Left ventricle myocardium inferior (tissue), 1 donor: ENCODE results near the gene RYK. TPM values are rescaled to one million over a fixed set of nuclear protein-coding genes. Genes with fewer than 3 reads are reported as not detected.

Source experiments
- DNase-seq: peaks from one replicate; pipeline ENCODE4 v3.0.0-alpha.2; 2020
- H3K27ac ChIP-seq: fragments of 200-600 bp; replicated peaks from 2 replicates; pipeline ENCODE4 v1.8.0; 2021
- H3K27me3 ChIP-seq: fragments of 200-600 bp; 2 replicates; pipeline ENCODE4 v1.8.0; 2021; ENCODE audit warnings: low read depth
- H3K36me3 ChIP-seq: fragments of 200-600 bp; 2 replicates; pipeline ENCODE4 v1.8.0; 2021
- H3K4me1 ChIP-seq: fragments of 200-600 bp; 2 replicates; pipeline ENCODE4 v1.8.0; 2021
- H3K4me3 ChIP-seq: fragments of 200-600 bp; 2 replicates; pipeline ENCODE4 v1.8.0; 2021; ENCODE audit warnings: mild to moderate bottlenecking, moderate library complexity
- H3K9me3 ChIP-seq: fragments of 200-600 bp; replicated peaks from 2 replicates; pipeline ENCODE4 v1.8.0; 2021
- intact Hi-C: fragments of 100-400 bp; cut with micrococcal nuclease; formaldehyde crosslinking; loops from one replicate; pipeline ENCODE4 v1.11.0; 2022
- total RNA-seq: library from RNA; stranded (reverse); fragmentation: NEBNext Ultra II Directional; extraction: Animal tissue kit (Norgen Biotek cat#: 25700); gene quantifications from one replicate; pipeline ENCODE4 v1.2.1, GENCODE V29; 2021
- TF ChIP-seq, protein P1 (sequence below): fragments of 200-600 bp; IDR thresholded peaks from 2 replicates; pipeline ENCODE4 v1.8.0; 2021; ENCODE audit warnings: antibody characterized with exemption, mild to moderate bottlenecking, borderline replicate concordance
- donor health status: DM: no; HTN: yes; CAD: no; lungs with severe emphysema.

RYK gene
- total RNA-seq, 1 donor from 2014 or later: 32.3 TPM

DNA sequence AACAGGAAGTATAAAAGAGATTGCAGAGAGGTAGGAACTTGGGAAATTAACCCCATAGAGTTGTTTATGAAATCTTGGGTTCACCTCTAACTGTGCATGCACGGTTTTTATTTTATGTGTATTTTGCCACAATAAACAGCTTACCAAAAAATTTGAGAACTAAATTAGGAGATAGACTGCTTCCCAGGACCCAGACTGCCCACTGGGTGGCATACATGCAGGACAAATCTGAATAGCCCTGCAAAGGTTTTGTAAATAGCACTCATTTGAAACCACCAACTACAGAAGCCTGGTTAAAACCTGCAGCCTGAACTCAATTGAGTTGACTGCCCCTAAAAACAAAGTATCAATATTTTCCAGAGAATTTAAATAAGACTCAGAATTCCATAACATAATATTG lies 124.5 kb downstream of the RYK start:
- intact Hi-C loops: no loop called here
- Histone ChIP-seq H3K4me3 (no peak overlapping the region), H3K27me3 (no peaks in the 10 kb centered on the region), H3K36me3 (peaks cover 9% of the 10 kb centered on the region), H3K9me3 (peaks cover 22% of the 10 kb centered on the region), H3K27ac (no peak overlapping the region), H3K4me1 (no peaks in the 10 kb centered on the region)
- DNase-seq: no peak
- TF ChIP-seq, protein P1, sequence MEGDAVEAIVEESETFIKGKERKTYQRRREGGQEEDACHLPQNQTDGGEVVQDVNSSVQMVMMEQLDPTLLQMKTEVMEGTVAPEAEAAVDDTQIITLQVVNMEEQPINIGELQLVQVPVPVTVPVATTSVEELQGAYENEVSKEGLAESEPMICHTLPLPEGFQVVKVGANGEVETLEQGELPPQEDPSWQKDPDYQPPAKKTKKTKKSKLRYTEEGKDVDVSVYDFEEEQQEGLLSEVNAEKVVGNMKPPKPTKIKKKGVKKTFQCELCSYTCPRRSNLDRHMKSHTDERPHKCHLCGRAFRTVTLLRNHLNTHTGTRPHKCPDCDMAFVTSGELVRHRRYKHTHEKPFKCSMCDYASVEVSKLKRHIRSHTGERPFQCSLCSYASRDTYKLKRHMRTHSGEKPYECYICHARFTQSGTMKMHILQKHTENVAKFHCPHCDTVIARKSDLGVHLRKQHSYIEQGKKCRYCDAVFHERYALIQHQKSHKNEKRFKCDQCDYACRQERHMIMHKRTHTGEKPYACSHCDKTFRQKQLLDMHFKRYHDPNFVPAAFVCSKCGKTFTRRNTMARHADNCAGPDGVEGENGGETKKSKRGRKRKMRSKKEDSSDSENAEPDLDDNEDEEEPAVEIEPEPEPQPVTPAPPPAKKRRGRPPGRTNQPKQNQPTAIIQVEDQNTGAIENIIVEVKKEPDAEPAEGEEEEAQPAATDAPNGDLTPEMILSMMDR: no peak

DNA sequence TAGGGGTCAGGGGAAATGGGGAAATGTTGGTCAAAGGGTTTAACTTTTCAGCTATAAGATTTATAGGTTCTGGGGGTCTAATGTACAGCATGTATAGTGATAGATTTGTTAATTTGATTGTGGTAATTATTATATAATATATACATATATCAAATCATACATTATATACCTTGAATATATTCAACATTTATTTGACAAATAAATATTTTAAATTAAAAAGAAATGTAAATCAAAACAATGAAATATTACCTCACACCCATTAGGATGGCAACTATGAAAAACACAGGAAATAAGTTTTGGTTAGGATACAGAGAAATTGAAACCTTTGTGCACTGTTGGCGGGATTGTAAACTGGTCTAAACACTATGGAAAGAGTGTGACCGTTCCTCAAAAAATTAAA lies 135.9 kb downstream of the RYK start:
- Histone ChIP-seq H3K4me3 (no peak overlapping the region), H3K4me1 (no peaks in the 10 kb centered on the region), H3K27me3 (no peaks in the 10 kb centered on the region), H3K9me3 (peaks cover 52% of the 10 kb centered on the region), H3K36me3 (no peaks in the 10 kb centered on the region), H3K27ac (no peak overlapping the region)
- TF ChIP-seq, protein P1: no peak
- intact Hi-C loops: no loop called here
- no peak for DNase-seq

DNA sequence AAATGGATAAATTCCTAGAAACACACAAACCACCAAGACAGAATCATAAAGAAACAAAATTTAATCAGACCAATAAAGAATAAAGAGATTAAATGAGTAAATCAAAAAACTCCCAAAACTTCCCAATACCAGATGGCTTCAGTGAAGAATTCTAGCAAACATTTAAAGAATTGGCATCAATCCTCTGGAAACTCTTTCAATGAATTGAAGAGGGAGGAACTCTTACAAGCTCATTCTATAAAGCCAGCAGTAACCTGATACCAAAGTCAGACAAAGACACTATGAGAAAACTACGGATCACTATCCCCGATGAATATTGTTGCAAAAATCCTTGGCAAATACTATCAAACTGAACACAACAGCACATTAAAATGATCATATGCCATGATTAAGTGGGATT lies 139.0 kb downstream of the RYK start:
- Histone ChIP-seq H3K9me3 (peaks cover 28% of the 10 kb centered on the region), H3K4me3 (no peak overlapping the region), H3K27ac (no peak overlapping the region), H3K4me1 (no peaks in the 10 kb centered on the region), H3K27me3 (no peaks in the 10 kb centered on the region), H3K36me3 (no peaks in the 10 kb centered on the region)
- intact Hi-C loops: no loop called here
- TF ChIP-seq, protein P1: no peak
- no peak for DNase-seq

DNA sequence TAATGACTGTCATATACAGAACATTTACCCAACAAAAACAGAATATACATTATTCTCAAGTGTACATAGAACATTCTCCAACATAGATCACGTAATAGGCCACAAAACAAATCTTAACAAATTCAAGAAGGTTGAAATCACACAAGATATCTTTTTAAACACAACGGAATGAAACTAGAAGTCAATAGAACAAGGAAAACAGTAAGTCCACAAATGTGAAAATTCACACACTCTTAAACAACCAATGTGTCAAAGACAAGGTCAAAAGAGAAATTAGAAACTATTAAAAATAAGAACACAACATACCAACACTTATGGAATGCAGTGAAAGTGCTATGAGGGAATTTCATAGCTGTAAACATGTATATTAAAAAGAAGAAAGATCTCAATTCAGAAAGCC lies 139.7 kb downstream of the RYK start:
- Histone ChIP-seq H3K9me3 (peaks cover 27% of the 10 kb centered on the region), H3K27ac (no peak overlapping the region), H3K4me1 (no peaks in the 10 kb centered on the region), H3K4me3 (no peak overlapping the region), H3K27me3 (no peaks in the 10 kb centered on the region), H3K36me3 (no peaks in the 10 kb centered on the region)
- no peak for DNase-seq
- TF ChIP-seq, protein P1: no peak
- intact Hi-C loops: no loop called here

Other genes with a start within 250 kb of the RYK start
- gene SLCO2A1, start 220.9 kb downstream of the RYK start, total RNA-seq: 18.0 TPM
- gene AMOTL2, start 123.6 kb upstream of the RYK start, total RNA-seq: 44.4 TPM
- 76.4 TPM for gene ANAPC13, start 235.1 kb upstream of the RYK start, total RNA-seq
- 34.7 TPM for gene CEP63, start 235.2 kb upstream of the RYK start, total RNA-seq